ENCODE measurements around the gene ATXN7L1. TPM values are rescaled to one million over a fixed set of nuclear protein-coding genes. Genes with fewer than 3 reads are reported as not detected.
A peak's percentile ranks its signal among the peaks of the same experiment; 100 is the strongest.

The ATXN7L1 gene
- total and polyA plus RNA-seq, 2 of the 8 experiments (the other 6 are each of a cell fraction or from before 2014, with no cell fraction given), result 14.3 to 34.0 TPM

DNA sequence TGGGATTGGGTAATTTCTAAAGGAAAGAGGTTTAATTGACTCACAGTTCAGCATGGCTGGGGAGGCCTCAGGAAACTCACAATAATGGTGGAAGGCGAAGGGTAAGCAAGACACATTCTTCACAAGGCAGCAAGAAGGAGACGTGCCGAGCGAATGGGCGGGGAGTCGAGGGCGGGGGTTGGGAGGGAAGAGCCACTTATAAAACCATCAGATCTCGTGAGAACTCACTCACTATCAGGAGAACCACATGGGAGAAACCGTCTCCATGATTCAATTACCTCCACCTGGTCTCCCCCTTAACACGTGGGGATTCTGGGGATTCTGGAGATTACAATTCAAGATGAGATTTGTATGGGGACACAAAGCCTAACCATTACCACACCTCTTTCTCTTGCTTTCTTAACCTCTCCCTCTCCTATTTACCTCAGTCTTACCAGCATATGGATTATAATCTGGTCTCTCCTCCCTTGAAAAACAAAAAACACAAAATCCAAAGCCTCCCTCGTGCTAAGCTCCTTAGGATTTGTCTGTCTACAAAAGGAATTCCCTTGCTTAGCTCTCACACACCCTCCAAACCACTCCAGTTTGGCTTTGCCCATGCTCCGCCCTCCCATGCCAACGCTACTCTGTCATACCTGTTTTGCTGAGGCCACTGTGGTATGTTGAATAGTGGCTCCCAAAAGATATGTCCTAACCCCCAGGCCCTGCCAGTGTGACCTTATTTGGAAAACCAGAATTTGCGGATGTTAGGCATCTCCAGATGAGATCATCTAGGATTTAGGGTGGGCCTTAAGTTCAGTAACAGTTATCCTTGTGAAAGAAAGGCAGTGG lies 275.5 kb downstream of the ATXN7L1 start:
- Histone ChIP-seq H2AFZ (ENCODE audit: low read length) (no peak overlapping the region), H3K9me3 (ENCODE audit: insufficient read depth in 2 of 2, low read depth in 1 of 2, low read length in 1 of 2) (no peaks in the 10 kb centered on the region), H3K9ac (replicated peaks in 1 of 4; ENCODE audit: extremely low read depth in 1 of 4, low read depth in 3 of 4, low read length in 3 of 4) (no peak overlapping the region), H3K4me3 (ENCODE audit: extremely low read depth in 1 of 4, insufficient read depth in 2 of 4, low read depth in 3 of 4, low read length in 4 of 4) (no peak overlapping the region), H2BK20ac (ENCODE audit: low read length) (no peak overlapping the region), H2BK5ac (ENCODE audit: low read depth, low read length) (no peak overlapping the region), H3K4me1 (replicated peaks in 1 of 4; ENCODE audit: control insufficient read depth in 3 of 4, insufficient read depth in 4 of 4, low read length in 3 of 4) (peaks cover 0 to 14% (median 4%) of the 10 kb centered on the region in 4 experiments; a peak in 4 of 7 replicates), H3K23me2 (ENCODE audit: low read depth, low read length) (no peaks in the 10 kb centered on the region), H3K23ac (ENCODE audit: insufficient read length) (no peak overlapping the region), H3K4ac (replicated peaks; ENCODE audit: insufficient read length, low read depth, low read length) (no peak overlapping the region), H3K27ac (ENCODE audit: low read depth, low read length) (no peak overlapping the region), H3K4me2 (ENCODE audit: insufficient read depth in 1 of 2, low read depth in 2 of 2, low read length in 2 of 2) (no peak overlapping the region), H3K36me3 (ENCODE audit: control insufficient read depth in 2 of 4, insufficient read depth in 4 of 4, low read length in 3 of 4) (no peaks in the 10 kb centered on the region; a peak in 1 of 8 replicates), H2BK12ac (ENCODE audit: low read depth, low read length) (no peak overlapping the region), H2BK15ac (ENCODE audit: low read length) (no peak overlapping the region), H4K8ac (ENCODE audit: extremely low read depth, insufficient read depth, low read length) (no peak overlapping the region), H4K91ac (replicated peaks; ENCODE audit: insufficient read length, low read length) (no peak overlapping the region), H3K56ac (replicated peaks; ENCODE audit: insufficient read length, low read depth, low read length) (no peak overlapping the region), H3K14ac (ENCODE audit: insufficient read length) (no peak overlapping the region), H4K5ac (ENCODE audit: insufficient read length, low read depth, low read length) (no peak overlapping the region), H3K18ac (ENCODE audit: extremely low read depth, low read length) (no peak overlapping the region), H2AK5ac (ENCODE audit: low read depth, low read length) (0 out of 2 replicates have a peak overlapping the region, but pooled peaks have one; percentile 29), H4K20me1 (replicated peaks in 1 of 2; ENCODE audit: control insufficient read depth in 1 of 2, insufficient read depth in 2 of 2, low read length in 2 of 2) (no peaks in the 10 kb centered on the region), H3K27me3 (replicated peaks in 1 of 4; ENCODE audit: control insufficient read depth in 3 of 4, extremely low read depth in 1 of 4, insufficient read depth in 3 of 4, low read length in 3 of 4) (no peaks in the 10 kb centered on the region), H3K79me1 (ENCODE audit: low read depth, low read length) (no peaks in the 10 kb centered on the region), H2BK120ac (replicated peaks; ENCODE audit: low read depth, low read length) (no peak overlapping the region), H3K79me2 (ENCODE audit: control insufficient read depth in 1 of 2, insufficient read depth in 2 of 2, low read length in 2 of 2) (no peaks in the 10 kb centered on the region)
- POLR2A ChIA-PET (ENCODE audit: partially characterized antibody), result interaction anchor here (0.6 to 2.0 kb wide), 4 partner anchors 10 to 535 kb away, joined by 3 to 6 read pairs (median 4); partner anchors contain the start of gene EFCAB10
- WGBS, 2 experiments (ENCODE audit: extremely low coverage in 1 of 2, insufficient coverage in 1 of 2, insufficient read length in 1 of 2, insufficient replicate concordance in 2 of 2, low coverage in 1 of 2, low lambda C conversion rate in 2 of 2, missing lambda C conversion rate in 1 of 2), result 78% methylated on average over 14 of the region's 14 CpGs; no CpG with 5 or more reads in 1 of the 2 experiments
- FAIRE-seq (no peak), DNase-seq (ENCODE audit: low read depth in 1 of 2, low spot score in 2 of 2) (peak in 1 of 2 experiments; percentile 53)
- TF ChIP-seq KDM1A (IDR thresholded peaks at IDR 0.05; ENCODE audit: borderline replicate concordance, low read length), result no peak
- TF ChIP-seq, protein P1, sequence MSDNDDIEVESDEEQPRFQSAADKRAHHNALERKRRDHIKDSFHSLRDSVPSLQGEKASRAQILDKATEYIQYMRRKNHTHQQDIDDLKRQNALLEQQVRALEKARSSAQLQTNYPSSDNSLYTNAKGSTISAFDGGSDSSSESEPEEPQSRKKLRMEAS (IDR thresholded peaks at IDR 0.05), result no peak
- no peak for TF ChIP-seq POU5F1 (IDR thresholded peaks at IDR 0.05; ENCODE audit: low read depth, low read length)
- no peak for TF ChIP-seq TAF7 (optimal IDR thresholded peaks at IDR 0.05; ENCODE audit: borderline replicate concordance, low read depth, low read length)
- TF ChIP-seq CTBP2 (IDR thresholded peaks at IDR 0.05; ENCODE audit: borderline replicate concordance, insufficient read depth, insufficient read length, low read length), result no peak
- no peak for TF ChIP-seq ATF3 (IDR thresholded peaks at IDR 0.05; ENCODE audit: insufficient read depth, low read depth, low read length)
- TF ChIP-seq SRF (IDR thresholded peaks at IDR 0.05; ENCODE audit: low read depth, low read length), result peak; percentile 31; the same call in 1 of the 2 replicates
- CTCF ChIA-PET (ENCODE audit: partially characterized antibody), result interaction anchor here (0.6 to 1.2 kb wide), 2 partner anchors 95 to 304 kb away, joined by 3 read pairs; no protein-coding TSS in a partner anchor

Measured in H1 (cell line).